Measurements from ENCODE around the gene AKAP8. TPM values are rescaled to one million over a fixed set of nuclear protein-coding genes. Genes with fewer than 3 reads are reported as not detected.

Gene AKAP8
- total and polyA plus RNA-seq, 2 experiments from 2014 or later: 22.4 to 36.5 TPM

DNA sequence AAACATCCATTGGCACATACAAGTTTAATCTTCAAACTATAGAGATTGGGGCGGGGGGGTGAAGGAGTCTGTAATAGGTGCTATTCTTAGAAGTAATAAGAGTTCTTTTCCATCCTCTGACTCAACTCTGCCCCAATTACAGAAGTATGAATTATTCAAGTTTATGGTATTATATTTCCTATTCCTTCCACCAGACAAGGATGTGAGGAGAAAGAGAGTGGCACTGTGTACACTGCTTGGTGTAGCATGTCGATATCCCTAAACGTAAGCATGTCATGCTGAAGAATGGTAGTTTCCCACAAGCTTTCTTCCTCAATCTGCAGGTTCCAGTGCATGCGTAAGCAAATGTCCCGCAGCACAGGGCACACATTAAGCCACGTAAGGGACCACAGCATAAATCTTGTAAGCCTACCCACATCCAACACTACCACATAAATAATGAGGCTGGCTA lies 61.3 kb downstream of the AKAP8 start:
- Histone ChIP-seq H3K27ac (ENCODE audit: low read depth) (peak overlapping the region; percentile 69; the same call in 1 of the 2 replicates), H3K4me2 (peak overlapping the region; percentile 67)
- H3K27me3 Mint-ChIP-seq (ENCODE audit: insufficient read depth, low read depth, poor library complexity): peaks cover 8% of the 10 kb centered on the region

GRCh38 chr19:15317392-15318071 lies 62.1 kb downstream of the AKAP8 start:
- H3K4me3 Mint-ChIP-seq: no peak overlapping the region
- DNase-seq (ENCODE audit: low spot score): peak; percentile 42
- Histone ChIP-seq H3K4me3 (0 out of 2 replicates have a peak overlapping the region, but pooled peaks have one; percentile 13), H3K79me2 (replicated peaks; ENCODE audit: insufficient read depth) (peaks cover 100% of the 10 kb centered on the region), H2AFZ (no peak overlapping the region), H3K4me2 (peak overlapping the region; percentile 67), H4K20me1 (replicated peaks; ENCODE audit: insufficient read depth) (peaks cover 94% of the 10 kb centered on the region), H3K27me3 (ENCODE audit: insufficient read depth) (no peaks in the 10 kb centered on the region), H3K9me2 (ENCODE audit: insufficient read depth) (no peaks in the 10 kb centered on the region), H3F3A (replicated peaks; ENCODE audit: low read depth) (no peaks in the 10 kb centered on the region), H3K36me3 (ENCODE audit: insufficient read depth) (no peaks in the 10 kb centered on the region), H3K27ac (ENCODE audit: low read depth) (0 out of 2 replicates have a peak overlapping the region, but pooled peaks have one; percentile 24), H3K4me1 (ENCODE audit: insufficient read depth) (peaks cover 31% of the 10 kb centered on the region)
- ATAC-seq: peak; percentile 65
- H3K36me3 Mint-ChIP-seq (ENCODE audit: low read depth): peaks cover 10% of the 10 kb centered on the region; the same call in 1 of the 3 replicates
- TF ChIP-seq EZH2 (IDR thresholded peaks at IDR 0.05; ENCODE audit: low read depth, unreplicated experiment): no peak
- no peak for TF ChIP-seq CREB1 (CRISPR knock-in tag; IDR thresholded peaks at IDR 0.05; ENCODE audit: low read depth)
- no peak for TF ChIP-seq ZNF114 (CRISPR knock-in tag; IDR thresholded peaks at IDR 0.05)
- TF ChIP-seq JUNB (IDR thresholded peaks at IDR 0.05; ENCODE audit: unreplicated experiment): no peak
- no peaks in the 10 kb centered on the region; the same call in 2 of the 3 replicates for H3K9me3 Mint-ChIP-seq
- peaks cover 12% of the 10 kb centered on the region for H3K27me3 Mint-ChIP-seq (ENCODE audit: insufficient read depth, low read depth, poor library complexity)
- H3K4me1 Mint-ChIP-seq: peaks cover 54% of the 10 kb centered on the region
- H3K27ac Mint-ChIP-seq: 0 out of 2 replicates have a peak overlapping the region, but pooled peaks have one; percentile 3

More for the DNA sequence above, 61.3 kb downstream of the AKAP8 start:
- Histone ChIP-seq H3K9me2 (ENCODE audit: insufficient read depth) (no peaks in the 10 kb centered on the region), H3K36me3 (ENCODE audit: insufficient read depth) (no peaks in the 10 kb centered on the region), H3K4me3 (0 out of 2 replicates have a peak overlapping the region, but pooled peaks have one; percentile 13), H2AFZ (no peak overlapping the region), H3K4me1 (ENCODE audit: insufficient read depth) (peaks cover 31% of the 10 kb centered on the region), H3F3A (replicated peaks; ENCODE audit: low read depth) (no peaks in the 10 kb centered on the region), H4K20me1 (replicated peaks; ENCODE audit: insufficient read depth) (peaks cover 99% of the 10 kb centered on the region), H3K79me2 (replicated peaks; ENCODE audit: insufficient read depth) (peaks cover 100% of the 10 kb centered on the region), H3K27me3 (ENCODE audit: insufficient read depth) (no peaks in the 10 kb centered on the region)
- H3K4me1 Mint-ChIP-seq: peaks cover 57% of the 10 kb centered on the region
- 0 out of 2 replicates have a peak overlapping the region, but pooled peaks have one; percentile 3 for H3K27ac Mint-ChIP-seq
- no peaks in the 10 kb centered on the region; the same call in 2 of the 3 replicates for H3K9me3 Mint-ChIP-seq
- no peak overlapping the region; the same call in 2 of the 3 replicates for H3K4me3 Mint-ChIP-seq
- TF ChIP-seq ETS1 (IDR thresholded peaks at IDR 0.05): no peak
- TF ChIP-seq ZNF331 (CRISPR knock-in tag; IDR thresholded peaks at IDR 0.05; ENCODE audit: low read depth): no peak
- TF ChIP-seq STAT1 (IDR thresholded peaks at IDR 0.05; ENCODE audit: unreplicated experiment): no peak
- ATAC-seq (no peak), DNase-seq (ENCODE audit: low spot score) (no peak)
- peaks cover 12% of the 10 kb centered on the region; the same call in 2 of the 3 replicates for H3K36me3 Mint-ChIP-seq (ENCODE audit: low read depth)

DNA sequence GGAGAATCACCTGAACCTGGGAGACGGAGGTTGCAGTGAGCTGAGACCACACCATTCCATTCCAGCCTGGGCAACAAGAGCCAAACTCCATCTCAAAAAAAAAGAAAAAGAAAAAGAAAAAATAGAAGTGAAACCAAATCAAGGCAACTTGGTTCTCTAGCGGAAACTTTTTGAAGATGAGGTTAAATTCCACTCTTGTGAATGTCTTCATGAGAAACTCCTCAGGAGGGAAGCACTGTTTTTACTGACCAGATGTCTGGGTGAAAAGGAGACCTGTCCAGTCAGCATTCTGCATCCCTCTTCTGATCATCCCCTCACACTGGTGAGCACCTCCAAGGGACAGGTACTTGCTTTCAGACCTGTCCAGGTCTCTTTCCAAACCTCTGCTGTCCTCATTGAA lies 63.1 kb downstream of the AKAP8 start:
- Mint-ChIP-seq H3K4me3 (no peak overlapping the region), H3K27ac (no peak overlapping the region), H3K27me3 (ENCODE audit: insufficient read depth, low read depth, poor library complexity) (peaks cover 12% of the 10 kb centered on the region), H3K4me1 (peaks cover 47% of the 10 kb centered on the region), H3K9me3 (no peaks in the 10 kb centered on the region; the same call in 2 of the 3 replicates), H3K36me3 (ENCODE audit: low read depth) (peaks cover 10% of the 10 kb centered on the region; the same call in 1 of the 3 replicates)
- H3K4me1 ChIP-seq (ENCODE audit: insufficient read depth): peaks cover 31% of the 10 kb centered on the region
- no peak overlapping the region for H3K4me3 ChIP-seq
- H2AFZ ChIP-seq: no peak overlapping the region
- no peaks in the 10 kb centered on the region for H3F3A ChIP-seq (replicated peaks; ENCODE audit: low read depth)
- H3K27ac ChIP-seq (ENCODE audit: low read depth): peak overlapping the region; percentile 14; the same call in 1 of the 2 replicates
- H3K79me2 ChIP-seq (replicated peaks; ENCODE audit: insufficient read depth): peaks cover 100% of the 10 kb centered on the region
- H3K36me3 ChIP-seq (ENCODE audit: insufficient read depth): no peaks in the 10 kb centered on the region
- no peaks in the 10 kb centered on the region for H3K27me3 ChIP-seq (ENCODE audit: insufficient read depth)
- ATAC-seq (no peak), DNase-seq (ENCODE audit: low spot score) (no peak)
- no peaks in the 10 kb centered on the region for H3K9me2 ChIP-seq (ENCODE audit: insufficient read depth)
- H4K20me1 ChIP-seq (replicated peaks; ENCODE audit: insufficient read depth): peaks cover 93% of the 10 kb centered on the region
- H3K4me2 ChIP-seq: no peak overlapping the region
- TF ChIP-seq, protein P1, sequence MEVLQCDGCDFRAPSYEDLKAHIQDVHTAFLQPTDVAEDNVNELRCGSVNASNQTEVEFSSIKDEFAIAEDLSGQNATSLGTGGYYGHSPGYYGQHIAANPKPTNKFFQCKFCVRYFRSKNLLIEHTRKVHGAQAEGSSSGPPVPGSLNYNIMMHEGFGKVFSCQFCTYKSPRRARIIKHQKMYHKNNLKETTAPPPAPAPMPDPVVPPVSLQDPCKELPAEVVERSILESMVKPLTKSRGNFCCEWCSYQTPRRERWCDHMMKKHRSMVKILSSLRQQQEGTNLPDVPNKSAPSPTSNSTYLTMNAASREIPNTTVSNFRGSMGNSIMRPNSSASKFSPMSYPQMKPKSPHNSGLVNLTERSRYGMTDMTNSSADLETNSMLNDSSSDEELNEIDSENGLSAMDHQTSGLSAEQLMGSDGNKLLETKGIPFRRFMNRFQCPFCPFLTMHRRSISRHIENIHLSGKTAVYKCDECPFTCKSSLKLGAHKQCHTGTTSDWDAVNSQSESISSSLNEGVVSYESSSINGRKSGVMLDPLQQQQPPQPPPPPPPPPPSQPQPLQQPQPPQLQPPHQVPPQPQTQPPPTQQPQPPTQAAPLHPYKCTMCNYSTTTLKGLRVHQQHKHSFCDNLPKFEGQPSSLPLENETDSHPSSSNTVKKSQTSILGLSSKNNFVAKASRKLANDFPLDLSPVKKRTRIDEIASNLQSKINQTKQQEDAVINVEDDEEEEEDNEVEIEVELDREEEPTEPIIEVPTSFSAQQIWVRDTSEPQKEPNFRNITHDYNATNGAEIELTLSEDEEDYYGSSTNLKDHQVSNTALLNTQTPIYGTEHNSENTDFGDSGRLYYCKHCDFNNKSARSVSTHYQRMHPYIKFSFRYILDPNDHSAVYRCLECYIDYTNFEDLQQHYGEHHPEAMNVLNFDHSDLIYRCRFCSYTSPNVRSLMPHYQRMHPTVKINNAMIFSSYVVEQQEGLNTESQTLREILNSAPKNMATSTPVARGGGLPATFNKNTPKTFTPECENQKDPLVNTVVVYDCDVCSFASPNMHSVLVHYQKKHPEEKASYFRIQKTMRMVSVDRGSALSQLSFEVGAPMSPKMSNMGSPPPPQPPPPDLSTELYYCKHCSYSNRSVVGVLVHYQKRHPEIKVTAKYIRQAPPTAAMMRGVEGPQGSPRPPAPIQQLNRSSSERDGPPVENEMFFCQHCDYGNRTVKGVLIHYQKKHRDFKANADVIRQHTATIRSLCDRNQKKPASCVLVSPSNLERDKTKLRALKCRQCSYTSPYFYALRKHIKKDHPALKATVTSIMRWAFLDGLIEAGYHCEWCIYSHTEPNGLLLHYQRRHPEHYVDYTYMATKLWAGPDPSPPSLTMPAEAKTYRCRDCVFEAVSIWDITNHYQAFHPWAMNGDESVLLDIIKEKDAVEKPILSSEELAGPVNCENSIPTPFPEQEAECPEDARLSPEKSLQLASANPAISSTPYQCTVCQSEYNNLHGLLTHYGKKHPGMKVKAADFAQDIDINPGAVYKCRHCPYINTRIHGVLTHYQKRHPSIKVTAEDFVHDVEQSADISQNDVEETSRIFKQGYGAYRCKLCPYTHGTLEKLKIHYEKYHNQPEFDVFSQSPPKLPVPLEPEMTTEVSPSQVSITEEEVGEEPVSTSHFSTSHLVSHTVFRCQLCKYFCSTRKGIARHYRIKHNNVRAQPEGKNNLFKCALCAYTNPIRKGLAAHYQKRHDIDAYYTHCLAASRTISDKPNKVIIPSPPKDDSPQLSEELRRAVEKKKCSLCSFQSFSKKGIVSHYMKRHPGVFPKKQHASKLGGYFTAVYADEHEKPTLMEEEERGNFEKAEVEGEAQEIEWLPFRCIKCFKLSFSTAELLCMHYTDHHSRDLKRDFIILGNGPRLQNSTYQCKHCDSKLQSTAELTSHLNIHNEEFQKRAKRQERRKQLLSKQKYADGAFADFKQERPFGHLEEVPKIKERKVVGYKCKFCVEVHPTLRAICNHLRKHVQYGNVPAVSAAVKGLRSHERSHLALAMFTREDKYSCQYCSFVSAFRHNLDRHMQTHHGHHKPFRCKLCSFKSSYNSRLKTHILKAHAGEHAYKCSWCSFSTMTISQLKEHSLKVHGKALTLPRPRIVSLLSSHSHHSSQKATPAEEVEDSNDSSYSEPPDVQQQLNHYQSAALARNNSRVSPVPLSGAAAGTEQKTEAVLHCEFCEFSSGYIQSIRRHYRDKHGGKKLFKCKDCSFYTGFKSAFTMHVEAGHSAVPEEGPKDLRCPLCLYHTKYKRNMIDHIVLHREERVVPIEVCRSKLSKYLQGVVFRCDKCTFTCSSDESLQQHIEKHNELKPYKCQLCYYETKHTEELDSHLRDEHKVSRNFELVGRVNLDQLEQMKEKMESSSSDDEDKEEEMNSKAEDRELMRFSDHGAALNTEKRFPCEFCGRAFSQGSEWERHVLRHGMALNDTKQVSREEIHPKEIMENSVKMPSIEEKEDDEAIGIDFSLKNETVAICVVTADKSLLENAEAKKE (CRISPR knock-in tag; IDR thresholded peaks at IDR 0.05): no peak

Data from GM23338 (cell line).